Measurements from ENCODE around the gene FAM168A. TPM values are rescaled to one million over a fixed set of nuclear protein-coding genes. Genes with fewer than 3 reads are reported as not detected.

Gene FAM168A
- total and polyA plus RNA-seq, 7 donors = 5.3 to 28.6 (median 18.1) TPM

DNA sequence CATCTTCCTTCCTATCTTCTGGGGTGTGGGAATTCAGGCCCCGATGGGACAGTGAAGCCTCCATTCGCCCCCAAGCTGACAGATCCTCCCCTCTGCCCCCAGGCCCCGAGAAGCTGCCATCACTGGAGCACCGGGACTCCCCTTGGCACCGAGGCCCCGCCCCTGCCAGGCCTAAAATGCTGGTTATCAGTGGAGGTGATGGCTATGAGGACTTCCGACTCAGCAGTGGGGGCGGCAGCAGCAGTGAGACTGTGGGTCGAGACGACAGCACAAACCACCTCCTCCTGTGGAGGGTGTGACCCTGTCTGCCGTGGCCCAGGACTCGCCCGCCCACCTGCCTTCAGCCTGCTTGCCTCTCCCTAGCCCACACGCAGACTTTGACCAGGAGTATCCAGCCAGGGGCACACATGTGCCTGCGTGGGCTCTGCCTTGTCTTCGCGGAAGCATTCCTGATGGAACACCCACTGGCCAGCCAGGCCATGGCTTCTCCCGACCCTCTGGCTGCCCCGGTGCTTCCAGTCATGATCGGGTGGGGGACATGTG lies 230.4 kb downstream of the FAM168A start:
- Histone ChIP-seq H3K36me3 (ENCODE audit: insufficient read depth in 1 of 2, low read depth in 1 of 2) (peaks cover 0 to 26% of the 10 kb centered on the region in 2 donors), H3K9me3 (no peaks in the 10 kb centered on the region), H3K27ac (no peak overlapping the region), H3K4me1 (peaks cover 5% of the 10 kb centered on the region), H3K27me3 (ENCODE audit: insufficient read depth in 3 of 3, low read length in 2 of 3) (no peaks in the 10 kb centered on the region), H3K4me3 (no peak overlapping the region)
- TF ChIP-seq, protein P1, sequence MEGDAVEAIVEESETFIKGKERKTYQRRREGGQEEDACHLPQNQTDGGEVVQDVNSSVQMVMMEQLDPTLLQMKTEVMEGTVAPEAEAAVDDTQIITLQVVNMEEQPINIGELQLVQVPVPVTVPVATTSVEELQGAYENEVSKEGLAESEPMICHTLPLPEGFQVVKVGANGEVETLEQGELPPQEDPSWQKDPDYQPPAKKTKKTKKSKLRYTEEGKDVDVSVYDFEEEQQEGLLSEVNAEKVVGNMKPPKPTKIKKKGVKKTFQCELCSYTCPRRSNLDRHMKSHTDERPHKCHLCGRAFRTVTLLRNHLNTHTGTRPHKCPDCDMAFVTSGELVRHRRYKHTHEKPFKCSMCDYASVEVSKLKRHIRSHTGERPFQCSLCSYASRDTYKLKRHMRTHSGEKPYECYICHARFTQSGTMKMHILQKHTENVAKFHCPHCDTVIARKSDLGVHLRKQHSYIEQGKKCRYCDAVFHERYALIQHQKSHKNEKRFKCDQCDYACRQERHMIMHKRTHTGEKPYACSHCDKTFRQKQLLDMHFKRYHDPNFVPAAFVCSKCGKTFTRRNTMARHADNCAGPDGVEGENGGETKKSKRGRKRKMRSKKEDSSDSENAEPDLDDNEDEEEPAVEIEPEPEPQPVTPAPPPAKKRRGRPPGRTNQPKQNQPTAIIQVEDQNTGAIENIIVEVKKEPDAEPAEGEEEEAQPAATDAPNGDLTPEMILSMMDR (IDR thresholded peaks at IDR 0.05) = no peak
- intact Hi-C loops (cut with DNase I) = no loop called here
- WGBS, 3 donors = 82 to 86% (median 82%) methylated on average over 20 of the region's 20 CpGs
- ATAC-seq (no peak), DNase-seq (no peak)

DNA sequence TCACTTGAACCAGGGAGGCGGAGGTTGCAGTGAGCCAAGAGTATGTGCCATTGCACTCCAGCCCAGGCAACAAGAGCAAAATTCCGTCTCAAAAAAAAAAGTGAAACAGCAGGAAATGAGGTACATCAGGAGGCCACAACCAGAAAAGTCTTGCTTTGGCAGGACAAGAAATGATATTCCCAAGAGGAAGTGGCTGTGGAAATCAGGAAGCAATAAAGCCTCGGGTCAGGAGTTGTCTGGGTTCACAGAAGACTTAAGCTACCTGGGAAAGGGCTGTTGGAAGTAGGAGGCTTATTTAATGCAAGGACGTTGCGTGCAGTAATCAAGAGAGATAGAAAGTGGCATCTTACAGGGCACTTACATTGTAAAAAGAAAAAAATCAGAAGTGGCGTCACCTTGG lies 231.0 kb downstream of the FAM168A start:
- ATAC-seq (no peak), DNase-seq (no peak)
- intact Hi-C loops (cut with DNase I) = no loop called here
- TF ChIP-seq, protein P1 (IDR thresholded peaks at IDR 0.05) = no peak
- Histone ChIP-seq H3K27ac (no peak overlapping the region), H3K27me3 (ENCODE audit: insufficient read depth in 3 of 3, low read length in 2 of 3) (no peaks in the 10 kb centered on the region), H3K4me3 (no peak overlapping the region), H3K4me1 (no peaks in the 10 kb centered on the region), H3K9me3 (no peaks in the 10 kb centered on the region), H3K36me3 (ENCODE audit: insufficient read depth in 1 of 2, low read depth in 1 of 2) (peaks cover 0 to 30% of the 10 kb centered on the region in 2 donors)
- WGBS, 3 donors = 66 to 75% (median 67%) methylated on average over 6 of the region's 6 CpGs

DNA sequence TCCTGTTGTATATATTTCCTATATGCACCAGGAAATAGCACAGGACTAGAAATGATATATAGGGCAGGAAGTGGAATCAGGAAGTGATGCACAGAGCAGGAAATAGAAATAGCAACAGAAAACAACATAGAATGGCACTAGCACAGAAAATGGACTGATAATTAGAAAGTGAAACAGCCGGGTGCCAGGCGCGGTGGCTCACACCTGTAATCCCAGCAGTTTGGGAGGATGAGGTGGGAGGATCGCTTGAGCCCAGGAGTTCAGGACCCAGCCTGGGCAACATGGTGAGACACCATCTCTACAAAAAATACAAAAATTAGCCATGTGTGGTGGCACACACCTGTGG lies 231.7 kb downstream of the FAM168A start:
- WGBS, 3 donors = 80 to 89% (median 87%) methylated on average over 4 of the region's 4 CpGs
- no peaks in the 10 kb centered on the region for H3K4me1 ChIP-seq
- DNase-seq = no peak
- H3K9me3 ChIP-seq = no peaks in the 10 kb centered on the region
- no peak overlapping the region for H3K4me3 ChIP-seq
- intact Hi-C loops (cut with DNase I) = no loop called here
- TF ChIP-seq, protein P1 (IDR thresholded peaks at IDR 0.05) = no peak
- ATAC-seq = no peak
- no peak overlapping the region for H3K27ac ChIP-seq
- H3K27me3 ChIP-seq (ENCODE audit: insufficient read depth in 3 of 3, low read length in 2 of 3) = no peaks in the 10 kb centered on the region
- peaks cover 0 to 36% of the 10 kb centered on the region in 2 donors for H3K36me3 ChIP-seq (ENCODE audit: insufficient read depth in 1 of 2, low read depth in 1 of 2)

DNA sequence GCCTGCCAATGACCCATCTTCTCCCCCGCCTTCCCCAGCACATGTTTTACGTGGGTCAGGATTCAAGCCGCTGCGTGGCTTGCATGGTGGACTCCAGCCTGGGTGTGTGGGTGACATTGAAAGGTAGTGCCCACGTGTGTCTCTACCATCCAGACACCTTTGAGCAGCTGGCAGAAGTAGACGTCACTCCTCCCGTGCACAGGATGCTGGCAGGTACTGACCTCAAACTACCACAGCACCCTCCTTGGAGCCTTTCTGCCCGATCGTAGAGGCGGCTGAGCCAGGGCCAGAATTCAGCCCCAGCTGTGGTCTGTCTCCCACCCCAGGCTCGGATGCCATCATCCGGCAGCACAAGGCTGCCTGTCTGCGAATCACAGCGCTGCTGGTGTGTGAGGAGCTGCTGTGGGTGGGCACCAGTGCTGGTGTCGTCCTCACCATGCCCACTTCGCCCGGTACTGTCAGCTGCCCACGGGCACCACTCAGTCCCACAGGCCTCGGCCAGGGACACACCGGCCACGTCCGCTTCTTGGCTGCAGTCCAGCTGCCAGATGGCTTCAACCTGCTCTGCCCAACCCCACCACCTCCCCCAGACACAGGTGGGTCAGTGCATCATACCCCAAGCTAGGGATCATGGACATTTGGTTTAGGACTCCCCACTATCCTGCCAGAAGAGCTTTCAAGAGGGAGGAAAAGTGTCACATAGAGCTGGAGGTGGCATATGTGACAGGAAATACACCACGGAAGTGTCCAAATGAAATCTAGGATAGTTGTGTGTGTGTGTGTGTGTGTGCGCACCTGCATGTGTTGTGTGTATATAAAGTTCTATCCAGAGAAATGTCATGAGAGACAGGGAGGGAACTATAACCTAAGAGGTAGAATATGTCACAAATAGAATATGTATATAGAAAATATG lies 232.3 kb downstream of the FAM168A start:
- ATAC-seq (no peak), DNase-seq (no peak)
- Histone ChIP-seq H3K4me1 (no peaks in the 10 kb centered on the region), H3K27ac (no peak overlapping the region), H3K4me3 (no peak overlapping the region), H3K27me3 (ENCODE audit: insufficient read depth in 3 of 3, low read length in 2 of 3) (no peaks in the 10 kb centered on the region), H3K9me3 (no peaks in the 10 kb centered on the region), H3K36me3 (ENCODE audit: insufficient read depth in 1 of 2, low read depth in 1 of 2) (peaks cover 0 to 42% of the 10 kb centered on the region in 2 donors)
- TF ChIP-seq, protein P1 (IDR thresholded peaks at IDR 0.05) = no peak
- 78 to 81% (median 79%) methylated on average over 24 of the region's 24 CpGs for WGBS, 3 donors
- intact Hi-C loops (cut with DNase I) = no loop called here
